ENCODE data around the gene PTPN6. TPM values are rescaled to one million over a fixed set of nuclear protein-coding genes. Genes with fewer than 3 reads are reported as not detected.

PTPN6 gene
- total and polyA plus RNA-seq, 10 of the 15 experiments (the other 5 are each of a cell fraction or from before 2014, with no cell fraction given), result 229 to 457 (median 370) TPM

DNA sequence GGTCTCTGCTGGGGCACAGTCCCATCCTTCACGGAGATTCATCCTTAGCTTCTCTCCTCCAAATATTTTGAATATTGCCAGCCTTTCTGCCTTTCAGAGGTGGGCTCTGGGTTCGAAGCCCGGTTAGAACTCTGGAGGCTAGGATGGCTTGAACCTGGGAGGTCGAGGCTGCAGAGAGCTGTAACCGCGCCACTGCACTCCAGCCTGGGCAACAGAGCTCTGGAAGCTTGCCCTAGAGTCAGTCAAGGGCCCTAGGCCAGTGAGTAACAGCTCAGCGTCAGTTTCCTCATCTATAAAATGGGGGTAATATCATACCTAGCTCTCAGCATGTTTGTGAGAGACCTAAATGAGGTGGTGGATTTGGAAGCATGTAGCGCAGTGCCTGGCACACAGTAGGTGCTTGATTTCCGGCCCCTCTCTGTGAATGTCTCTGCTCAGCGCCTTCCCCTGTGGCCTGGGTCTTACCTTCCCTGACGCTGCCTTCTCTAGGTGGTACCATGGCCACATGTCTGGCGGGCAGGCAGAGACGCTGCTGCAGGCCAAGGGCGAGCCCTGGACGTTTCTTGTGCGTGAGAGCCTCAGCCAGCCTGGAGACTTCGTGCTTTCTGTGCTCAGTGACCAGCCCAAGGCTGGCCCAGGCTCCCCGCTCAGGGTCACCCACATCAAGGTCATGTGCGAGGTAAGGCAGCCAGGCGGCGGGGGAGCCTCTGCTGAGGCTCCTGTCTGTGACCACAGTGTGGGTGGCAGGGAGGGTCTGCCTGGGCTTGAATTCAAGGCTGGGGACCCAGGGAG is 3.4 kb downstream of the PTPN6 start (continued):
- TF ChIP-seq SRF (IDR thresholded peaks at IDR 0.05; ENCODE audit: low read depth in 2 of 2, low read length in 2 of 2), result no peak
- TF ChIP-seq SMARCA5 (IDR thresholded peaks at IDR 0.05), result no peak; the same call in 1 of the 2 replicates
- TF ChIP-seq SMAD1 (IDR thresholded peaks at IDR 0.05; ENCODE audit: low read depth, partially characterized antibody), result no peak
- TF ChIP-seq NFYA (IDR thresholded peaks at IDR 0.05; ENCODE audit: borderline replicate concordance, low read depth, low read length), result no peak
- no peak for TF ChIP-seq FOXM1 (IDR thresholded peaks at IDR 0.05; ENCODE audit: low read depth, low read length)
- TF ChIP-seq STAT3 (IDR thresholded peaks at IDR 0.05; ENCODE audit: low read depth, low read length), result no peak
- TF ChIP-seq ZNF274 (IDR thresholded peaks at IDR 0.05; ENCODE audit: insufficient read depth, insufficient read length), result no peak
- TF ChIP-seq ZNF622 (IDR thresholded peaks at IDR 0.05), result no peak
- TF ChIP-seq, protein P1, sequence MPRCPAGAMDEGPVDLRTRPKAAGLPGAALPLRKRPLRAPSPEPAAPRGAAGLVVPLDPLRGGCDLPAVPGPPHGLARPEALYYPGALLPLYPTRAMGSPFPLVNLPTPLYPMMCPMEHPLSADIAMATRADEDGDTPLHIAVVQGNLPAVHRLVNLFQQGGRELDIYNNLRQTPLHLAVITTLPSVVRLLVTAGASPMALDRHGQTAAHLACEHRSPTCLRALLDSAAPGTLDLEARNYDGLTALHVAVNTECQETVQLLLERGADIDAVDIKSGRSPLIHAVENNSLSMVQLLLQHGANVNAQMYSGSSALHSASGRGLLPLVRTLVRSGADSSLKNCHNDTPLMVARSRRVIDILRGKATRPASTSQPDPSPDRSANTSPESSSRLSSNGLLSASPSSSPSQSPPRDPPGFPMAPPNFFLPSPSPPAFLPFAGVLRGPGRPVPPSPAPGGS (IDR thresholded peaks at IDR 0.05; ENCODE audit: borderline replicate concordance, insufficient read depth, low read depth, low read length, poor library complexity, severe bottlenecking), result no peak
- 0 out of 2 replicates have a peak, but pooled peaks have one; percentile 9 for TF ChIP-seq BCL11A (IDR thresholded peaks at IDR 0.05; ENCODE audit: low read depth, low read length)
- no peak for TF ChIP-seq POLR2AphosphoS2 (IDR thresholded peaks at IDR 0.05; ENCODE audit: low read depth, low read length)
- no peak for TF ChIP-seq ZNF217 (IDR thresholded peaks at IDR 0.05)
- TF ChIP-seq STAT1 (conservative IDR thresholded peaks at IDR 0.05), result no peak
- peak in 1 of 2 experiments; percentile 40; a peak in 1 of 4 replicates for TF ChIP-seq BHLHE40 (IDR thresholded peaks at IDR 0.05; ENCODE audit: borderline replicate concordance in 1 of 2, low read depth in 2 of 2, low read length in 1 of 2)
- TF ChIP-seq, protein P2, sequence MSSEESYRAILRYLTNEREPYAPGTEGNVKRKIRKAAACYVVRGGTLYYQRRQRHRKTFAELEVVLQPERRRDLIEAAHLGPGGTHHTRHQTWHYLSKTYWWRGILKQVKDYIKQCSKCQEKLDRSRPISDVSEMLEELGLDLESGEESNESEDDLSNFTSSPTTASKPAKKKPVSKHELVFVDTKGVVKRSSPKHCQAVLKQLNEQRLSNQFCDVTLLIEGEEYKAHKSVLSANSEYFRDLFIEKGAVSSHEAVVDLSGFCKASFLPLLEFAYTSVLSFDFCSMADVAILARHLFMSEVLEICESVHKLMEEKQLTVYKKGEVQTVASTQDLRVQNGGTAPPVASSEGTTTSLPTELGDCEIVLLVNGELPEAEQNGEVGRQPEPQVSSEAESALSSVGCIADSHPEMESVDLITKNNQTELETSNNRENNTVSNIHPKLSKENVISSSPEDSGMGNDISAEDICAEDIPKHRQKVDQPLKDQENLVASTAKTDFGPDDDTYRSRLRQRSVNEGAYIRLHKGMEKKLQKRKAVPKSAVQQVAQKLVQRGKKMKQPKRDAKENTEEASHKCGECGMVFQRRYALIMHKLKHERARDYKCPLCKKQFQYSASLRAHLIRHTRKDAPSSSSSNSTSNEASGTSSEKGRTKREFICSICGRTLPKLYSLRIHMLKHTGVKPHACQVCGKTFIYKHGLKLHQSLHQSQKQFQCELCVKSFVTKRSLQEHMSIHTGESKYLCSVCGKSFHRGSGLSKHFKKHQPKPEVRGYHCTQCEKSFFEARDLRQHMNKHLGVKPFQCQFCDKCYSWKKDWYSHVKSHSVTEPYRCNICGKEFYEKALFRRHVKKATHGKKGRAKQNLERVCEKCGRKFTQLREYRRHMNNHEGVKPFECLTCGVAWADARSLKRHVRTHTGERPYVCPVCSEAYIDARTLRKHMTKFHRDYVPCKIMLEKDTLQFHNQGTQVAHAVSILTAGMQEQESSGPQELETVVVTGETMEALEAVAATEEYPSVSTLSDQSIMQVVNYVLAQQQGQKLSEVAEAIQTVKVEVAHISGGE (CRISPR knock-in tag; IDR thresholded peaks at IDR 0.05), result 0 out of 2 replicates have a peak, but pooled peaks have one; percentile 22
- TF ChIP-seq ZBED1 (IDR thresholded peaks at IDR 0.05; ENCODE audit: borderline replicate concordance), result 0 out of 2 replicates have a peak, but pooled peaks have one; percentile 11
- TF ChIP-seq, protein P3, sequence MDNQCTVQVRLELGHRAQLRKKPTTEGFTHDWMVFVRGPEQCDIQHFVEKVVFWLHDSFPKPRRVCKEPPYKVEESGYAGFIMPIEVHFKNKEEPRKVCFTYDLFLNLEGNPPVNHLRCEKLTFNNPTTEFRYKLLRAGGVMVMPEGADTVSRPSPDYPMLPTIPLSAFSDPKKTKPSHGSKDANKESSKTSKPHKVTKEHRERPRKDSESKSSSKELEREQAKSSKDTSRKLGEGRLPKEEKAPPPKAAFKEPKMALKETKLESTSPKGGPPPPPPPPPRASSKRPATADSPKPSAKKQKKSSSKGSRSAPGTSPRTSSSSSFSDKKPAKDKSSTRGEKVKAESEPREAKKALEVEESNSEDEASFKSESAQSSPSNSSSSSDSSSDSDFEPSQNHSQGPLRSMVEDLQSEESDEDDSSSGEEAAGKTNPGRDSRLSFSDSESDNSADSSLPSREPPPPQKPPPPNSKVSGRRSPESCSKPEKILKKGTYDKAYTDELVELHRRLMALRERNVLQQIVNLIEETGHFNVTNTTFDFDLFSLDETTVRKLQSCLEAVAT (IDR thresholded peaks at IDR 0.05), result no peak
- no peak for TF ChIP-seq SPI1 (IDR thresholded peaks at IDR 0.05; ENCODE audit: borderline replicate concordance, insufficient read depth, low read depth, low read length)
- no peak for TF ChIP-seq CREB1 (IDR thresholded peaks at IDR 0.05; ENCODE audit: low read depth)

Measured in GM12878 (cell line).